GM13976 (cell line): Measurements from ENCODE around the gene PRG2.

ENCODE experiments used
- DNase-seq: peaks from one replicate; pipeline ENCODE4 v3.0.0; 2012; ENCODE audit warnings: low spot score
- CTCF ChIP-seq: IDR thresholded peaks from 2 replicates; pipeline ENCODE4 v1.5.1; 2012; ENCODE audit warnings: borderline replicate concordance, mild to moderate bottlenecking; ENCODE audit not compliant: insufficient read depth; ENCODE audit errors: extremely low read depth, missing control alignments, control extremely low read depth
- in situ Hi-C: fragments of 300-500 bp; cut with MboI; formaldehyde crosslinking; loops from one replicate; pipeline ENCODE4 v1.12.0; 2022; ENCODE audit warnings: low sequenced_read_pairs, mixed read lengths, inconsistent platforms; ENCODE audit not compliant: unreplicated experiment

PRG2 gene

GRCh38 chr11:57426439-57426928 lies 36.0 kb upstream of the PRG2 start:
- no peak for TF ChIP-seq CTCF
- in situ Hi-C loops: no loop called here
- DNase-seq: no peak

GRCh38 chr11:57425565-57426438 lies 35.4 kb upstream of the PRG2 start:
- in situ Hi-C loops: no loop called here
- no peak for DNase-seq
- no peak for TF ChIP-seq CTCF

GRCh38 chr11:57424792-57425564 lies 34.5 kb upstream of the PRG2 start:
- TF ChIP-seq CTCF: no peak
- DNase-seq: peak; percentile 85
- in situ Hi-C loops: no loop called here

- TF ChIP-seq CTCF: no peak
- no peak for DNase-seq
- in situ Hi-C loops: no loop called here
Observed at GRCh38 chr11:57424137-57424791, 33.8 kb upstream of the PRG2 start.

- TF ChIP-seq CTCF: no peak
- in situ Hi-C loops: no loop called here
- no peak for DNase-seq
Observed at GRCh38 chr11:57422669-57423068, 32.2 kb upstream of the PRG2 start.

GRCh38 chr11:57421805-57422204 lies 31.4 kb upstream of the PRG2 start:
- DNase-seq: no peak
- in situ Hi-C loops: no loop called here
- TF ChIP-seq CTCF: no peak
